Astrocyte of the cerebellum (primary cell): ENCODE data around the gene C18orf32.
A peak's percentile ranks its signal among the peaks of the same experiment; 100 is the strongest.
"Not testable (repeated sequence)": the region's sequence is repeated elsewhere in the genome, so short reads cannot be mapped to it uniquely, and the experiment has no call there.

ENCODE experiments used
- DNase-seq: peaks from one replicate; pipeline ENCODE4 v3.0.0-alpha.2; 2011; ENCODE audit warnings: low read depth
- H3K4me3 ChIP-seq: 2 replicates; pipeline ENCODE4 v1.5.1; 2011; ENCODE audit warnings: mild to moderate bottlenecking, low read depth, low read length, moderate library complexity
- CTCF ChIP-seq: IDR thresholded peaks from 2 replicates; pipeline ENCODE4 v1.5.1; 2012; ENCODE audit warnings: low read length, low read depth, moderate library complexity, mild to moderate bottlenecking; ENCODE audit errors: missing control alignments
- in situ Hi-C: cut with HindIII; loops from 2 replicates; pipeline ENCODE4 v1.10.0; 2017; ENCODE audit warnings: low sequenced_read_pairs

The C18orf32 gene

DNA sequence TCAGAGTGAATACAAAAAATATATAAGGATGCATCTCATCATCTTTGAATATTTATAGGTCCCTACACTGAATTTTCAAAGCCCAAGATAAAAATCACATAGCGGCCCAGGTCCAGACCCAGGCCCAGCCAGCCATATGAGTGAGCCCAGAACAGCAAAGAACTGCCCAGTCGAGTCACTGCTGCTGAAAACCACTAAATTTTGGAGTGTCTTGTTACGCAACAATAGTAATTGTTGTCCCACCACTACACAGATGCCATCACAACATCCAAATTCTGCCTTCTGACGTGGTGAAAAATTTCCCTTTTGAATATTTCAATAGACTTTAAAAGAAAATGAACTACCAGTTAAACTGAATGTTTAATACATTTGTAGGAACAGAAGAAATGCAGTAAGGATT, 5.7 kb downstream of the C18orf32 start:
- DNase-seq, result no peak
- in situ Hi-C loops, result no loop called here
- no peak for TF ChIP-seq CTCF
- no peak overlapping the region for H3K4me3 ChIP-seq

GRCh38 chr18:49479381-49480137, 7.5 kb downstream of the C18orf32 start:
- in situ Hi-C loops, result no loop called here
- no peak overlapping the region for H3K4me3 ChIP-seq
- DNase-seq, result no peak
- no peak for TF ChIP-seq CTCF

- in situ Hi-C loops, result no loop called here
- no peak overlapping the region for H3K4me3 ChIP-seq
- TF ChIP-seq CTCF, result no peak
- DNase-seq, result peak; percentile 63
Measured at GRCh38 chr18:49476664-49477411, 10.2 kb downstream of the C18orf32 start.

GRCh38 chr18:49474935-49475334, 12.1 kb downstream of the C18orf32 start:
- H3K4me3 ChIP-seq, in situ Hi-C loops, DNase-seq: not testable (repeated sequence)

DNA sequence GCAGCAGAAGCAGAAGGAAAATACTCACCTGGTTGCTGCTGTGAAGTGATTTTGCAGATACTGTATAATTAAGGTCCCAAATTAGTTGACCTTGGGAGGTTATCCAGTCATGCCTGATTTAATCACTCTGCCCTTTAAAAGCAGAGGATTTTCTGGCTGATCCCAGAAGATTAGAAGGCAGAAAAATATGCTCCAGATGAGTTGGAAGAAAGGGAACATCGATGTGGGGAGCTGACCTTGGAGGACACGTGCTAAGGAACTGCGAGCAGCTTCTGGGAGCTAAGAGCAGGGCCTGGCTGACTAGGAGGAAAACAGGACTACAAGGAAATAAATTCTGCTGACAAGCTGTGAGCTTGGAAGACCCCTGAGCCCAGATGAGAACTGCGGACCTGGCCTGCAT, 13.3 kb downstream of the C18orf32 start:
- no peak for TF ChIP-seq CTCF
- H3K4me3 ChIP-seq, result no peak overlapping the region
- DNase-seq, result no peak
- in situ Hi-C loops, result no loop called here

GRCh38 chr18:49472459-49472858, 14.6 kb downstream of the C18orf32 start:
- no peak overlapping the region for H3K4me3 ChIP-seq
- TF ChIP-seq CTCF, result no peak
- in situ Hi-C loops, result no loop called here
- DNase-seq, result no peak

- no peak overlapping the region for H3K4me3 ChIP-seq
- in situ Hi-C loops, result no loop called here
- DNase-seq, result no peak
- TF ChIP-seq CTCF, result no peak
Measured at GRCh38 chr18:49471532-49471931, 15.5 kb downstream of the C18orf32 start.
